ENCODE results near the gene C11orf16. TPM values are rescaled to one million over a fixed set of nuclear protein-coding genes. Genes with fewer than 3 reads are reported as not detected.
"Not testable (repeated sequence)": the region's sequence is repeated elsewhere in the genome, so short reads cannot be mapped to it uniquely, and the experiment has no call there.

Gene C11orf16, protein sequence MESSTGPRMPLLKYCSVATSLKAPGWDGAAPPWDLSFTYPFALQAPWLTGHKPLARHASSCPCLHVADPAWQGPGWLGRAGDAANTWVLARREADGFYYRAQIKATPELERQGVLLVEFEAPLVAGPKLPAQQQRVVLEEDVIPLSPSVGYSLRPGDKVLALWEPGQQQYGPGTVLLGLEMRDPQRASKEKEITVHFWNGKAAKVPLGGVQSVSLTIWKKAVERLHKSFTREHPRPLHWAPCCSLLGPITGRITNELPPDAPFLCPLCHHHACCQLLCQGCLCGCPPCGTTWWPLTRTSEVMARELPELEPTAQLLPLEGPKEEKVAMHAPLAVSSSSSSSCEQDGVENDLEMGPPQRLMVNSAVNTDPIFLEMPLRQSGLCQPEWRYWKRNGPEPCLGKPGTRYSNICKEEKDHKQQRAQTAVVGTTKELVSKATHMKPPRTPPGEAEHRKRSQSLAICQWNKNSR
- not detected for total RNA-seq

DNA sequence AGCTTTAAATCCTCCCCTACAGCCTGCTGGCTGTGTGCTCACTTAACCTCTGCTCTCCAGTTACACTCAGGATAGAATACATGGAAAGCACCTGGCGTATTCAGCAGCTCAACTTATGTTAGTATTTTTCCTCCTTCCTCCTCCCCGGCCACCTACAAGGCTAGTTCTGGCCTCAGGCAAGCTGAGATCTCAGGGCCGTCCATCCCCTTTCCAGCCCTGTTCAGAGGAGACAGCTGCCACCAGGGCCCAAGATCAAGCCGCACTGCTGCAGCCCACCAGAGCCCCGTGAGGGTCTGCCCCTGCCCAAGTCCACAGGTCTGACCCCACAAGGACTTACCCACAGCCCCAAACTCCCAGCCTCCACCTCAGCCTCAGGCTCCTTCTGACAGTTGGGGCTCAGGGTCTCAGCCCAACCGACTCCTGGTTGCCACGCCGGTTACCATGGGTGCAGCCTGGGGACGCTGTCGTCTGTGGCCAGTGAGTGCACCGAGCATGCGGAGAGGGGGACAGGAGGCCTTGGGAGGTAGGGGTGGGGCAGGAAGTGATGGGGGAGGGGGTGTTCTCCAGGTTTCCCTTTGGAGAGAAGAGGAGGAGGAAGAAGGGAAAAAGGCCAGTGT is at the start of gene C11orf16:
Gene C11orf16 (minus strand): TSS at position 384 of the 617 bp plus-strand sequence. CDS start 639 bp downstream, outside the sequence.
- H3K27me3 ChIP-seq: no peaks in the 10 kb centered on the region
- in situ Hi-C loops (cut with MboI; ENCODE audit: low sequenced_read_pairs in 4 of 4) (no loop called here), intact Hi-C loops (cut with DNase I; ENCODE audit: low total_unique reads) (no loop called here)
- DNase-seq (no peak), ATAC-seq (no peak)
- H3K36me3 ChIP-seq: no peaks in the 10 kb centered on the region
- no peak within 1 kb of the TSS for H3K27ac ChIP-seq
- no peaks in the 10 kb centered on the region for H3K4me1 ChIP-seq
- H3K9me3 ChIP-seq: no peaks in the 10 kb centered on the region
- no peak within 1 kb of the TSS for H3K4me3 ChIP-seq
- TF ChIP-seq, protein P1, sequence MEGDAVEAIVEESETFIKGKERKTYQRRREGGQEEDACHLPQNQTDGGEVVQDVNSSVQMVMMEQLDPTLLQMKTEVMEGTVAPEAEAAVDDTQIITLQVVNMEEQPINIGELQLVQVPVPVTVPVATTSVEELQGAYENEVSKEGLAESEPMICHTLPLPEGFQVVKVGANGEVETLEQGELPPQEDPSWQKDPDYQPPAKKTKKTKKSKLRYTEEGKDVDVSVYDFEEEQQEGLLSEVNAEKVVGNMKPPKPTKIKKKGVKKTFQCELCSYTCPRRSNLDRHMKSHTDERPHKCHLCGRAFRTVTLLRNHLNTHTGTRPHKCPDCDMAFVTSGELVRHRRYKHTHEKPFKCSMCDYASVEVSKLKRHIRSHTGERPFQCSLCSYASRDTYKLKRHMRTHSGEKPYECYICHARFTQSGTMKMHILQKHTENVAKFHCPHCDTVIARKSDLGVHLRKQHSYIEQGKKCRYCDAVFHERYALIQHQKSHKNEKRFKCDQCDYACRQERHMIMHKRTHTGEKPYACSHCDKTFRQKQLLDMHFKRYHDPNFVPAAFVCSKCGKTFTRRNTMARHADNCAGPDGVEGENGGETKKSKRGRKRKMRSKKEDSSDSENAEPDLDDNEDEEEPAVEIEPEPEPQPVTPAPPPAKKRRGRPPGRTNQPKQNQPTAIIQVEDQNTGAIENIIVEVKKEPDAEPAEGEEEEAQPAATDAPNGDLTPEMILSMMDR (IDR thresholded peaks at IDR 0.05 in 4 of 5, conservative IDR thresholded peaks at IDR 0.05 in 1 of 5): no peak
- TF ChIP-seq POLR2A (IDR thresholded peaks at IDR 0.05): no peak

DNA sequence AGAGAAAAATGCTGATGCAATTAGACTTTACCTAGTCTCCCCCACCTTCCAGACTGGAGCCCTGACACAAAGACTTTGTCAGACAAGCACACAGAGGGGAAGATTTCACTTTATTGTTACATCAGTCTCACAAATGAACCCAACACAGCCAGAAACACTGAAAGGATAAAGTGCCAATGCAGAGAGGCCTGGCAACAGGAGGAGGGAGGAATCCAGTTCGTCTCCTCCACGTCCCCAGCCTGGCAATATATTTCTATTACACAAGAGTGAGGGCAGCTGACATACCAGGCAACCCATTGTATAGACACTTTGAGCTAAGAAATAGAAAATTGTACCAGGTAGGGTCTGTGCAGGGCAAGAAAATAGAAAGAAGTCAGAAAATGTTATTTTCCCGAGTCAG is 47.7 kb upstream of the C11orf16 start:
- in situ Hi-C loops (cut with MboI; ENCODE audit: low sequenced_read_pairs in 4 of 4): no loop called here
- intact Hi-C loops (cut with DNase I; ENCODE audit: low total_unique reads): no loop called here
- Histone ChIP-seq H3K9me3 (no peaks in the 10 kb centered on the region), H3K4me3 (no peak overlapping the region), H3K27ac (no peak overlapping the region), H3K27me3 (no peaks in the 10 kb centered on the region), H3K36me3 (no peaks in the 10 kb centered on the region), H3K4me1 (no peaks in the 10 kb centered on the region)
- no peak for DNase-seq
- no peak for ATAC-seq
- TF ChIP-seq, protein P1 (IDR thresholded peaks at IDR 0.05 in 4 of 5, conservative IDR thresholded peaks at IDR 0.05 in 1 of 5): no peak
- TF ChIP-seq POLR2A (IDR thresholded peaks at IDR 0.05): no peak

DNA sequence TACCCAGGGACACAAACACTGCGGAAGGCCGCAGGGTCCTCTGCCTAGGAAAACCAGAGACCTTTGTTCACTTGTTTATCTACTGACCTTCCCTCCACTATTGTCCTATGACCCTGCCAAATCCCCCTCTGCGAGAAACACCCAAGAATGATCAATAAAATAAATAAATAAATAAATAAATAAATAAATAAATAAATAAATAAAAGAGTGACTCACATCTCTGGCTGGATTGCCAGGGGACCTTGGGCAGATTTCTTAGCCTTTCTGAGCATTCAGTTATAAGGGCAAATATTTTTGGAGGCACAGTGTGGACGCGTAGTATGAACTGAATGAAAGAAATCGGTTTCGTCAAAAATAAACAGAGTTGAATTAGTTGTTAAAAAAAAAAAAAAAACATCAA is 46.6 kb upstream of the C11orf16 start:
- in situ Hi-C loops (cut with MboI; ENCODE audit: low sequenced_read_pairs in 4 of 4); H3K36me3 ChIP-seq; H3K4me1 ChIP-seq; H3K27ac ChIP-seq; H3K27me3 ChIP-seq; ATAC-seq; DNase-seq; H3K4me3 ChIP-seq; intact Hi-C loops (cut with DNase I; ENCODE audit: low total_unique reads); H3K9me3 ChIP-seq: not testable (repeated sequence)

DNA sequence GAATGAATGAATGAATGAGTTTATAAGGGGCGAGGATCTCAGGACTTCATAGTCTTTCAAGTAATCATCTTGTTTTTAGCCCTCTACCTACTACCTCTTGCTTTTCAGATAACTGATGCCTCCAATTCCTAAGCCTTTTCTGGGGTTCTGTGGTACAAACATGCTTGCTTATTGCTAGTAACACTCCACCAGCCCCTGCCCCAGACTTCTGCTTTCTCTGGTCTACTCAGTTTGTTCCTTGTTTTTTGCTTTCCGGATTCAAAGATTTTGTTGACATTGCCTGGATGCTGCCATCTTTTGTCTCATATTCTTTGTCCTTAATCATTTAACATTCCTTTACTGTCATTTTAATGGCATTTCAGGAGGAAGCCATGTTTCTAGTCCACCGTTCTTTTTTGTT is 40.4 kb upstream of the C11orf16 start:
- ATAC-seq: no peak
- in situ Hi-C loops (cut with MboI; ENCODE audit: low sequenced_read_pairs in 4 of 4): loop anchor here in 1 of 4 donors (25.0 kb wide), 2 partner anchors 286 to 736 kb away; partner anchors contain the start of genes RPL27A and TRIM66
- intact Hi-C loops (cut with DNase I; ENCODE audit: low total_unique reads): no loop called here
- H3K4me1 ChIP-seq: no peaks in the 10 kb centered on the region
- TF ChIP-seq, protein P1 (IDR thresholded peaks at IDR 0.05 in 4 of 5, conservative IDR thresholded peaks at IDR 0.05 in 1 of 5): no peak
- no peak for TF ChIP-seq POLR2A (IDR thresholded peaks at IDR 0.05)
- no peaks in the 10 kb centered on the region for H3K9me3 ChIP-seq
- H3K27ac ChIP-seq: no peak overlapping the region
- peaks cover 0 to 6% of the 10 kb centered on the region in 2 donors for H3K36me3 ChIP-seq
- no peaks in the 10 kb centered on the region for H3K27me3 ChIP-seq
- no peak for DNase-seq
- no peak overlapping the region for H3K4me3 ChIP-seq

DNA sequence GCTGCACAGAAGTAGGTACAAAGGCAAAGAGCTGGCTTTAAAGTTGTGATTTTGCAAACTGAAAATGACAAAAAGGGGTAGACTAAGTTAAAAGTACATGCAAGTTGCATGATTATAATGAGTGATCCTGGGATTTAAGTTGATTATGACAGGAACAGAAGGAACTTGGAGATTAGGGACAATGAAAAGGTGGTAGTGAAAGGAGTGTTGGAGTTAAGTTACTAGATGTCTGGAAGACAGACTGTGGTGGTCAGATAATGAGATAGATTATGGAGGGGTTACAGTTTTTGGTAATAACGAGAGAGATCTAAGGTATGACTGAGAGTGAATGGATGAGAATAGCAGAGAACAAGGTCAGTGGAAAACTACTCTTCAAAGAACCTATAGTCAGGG is 39.2 kb upstream of the C11orf16 start:
- Histone ChIP-seq H3K27ac (no peak overlapping the region), H3K4me1 (no peaks in the 10 kb centered on the region), H3K36me3 (peaks cover 0 to 13% of the 10 kb centered on the region in 2 donors), H3K4me3 (no peak overlapping the region), H3K9me3 (no peaks in the 10 kb centered on the region), H3K27me3 (no peaks in the 10 kb centered on the region)
- DNase-seq (no peak), ATAC-seq (no peak)
- in situ Hi-C loops (cut with MboI; ENCODE audit: low sequenced_read_pairs in 4 of 4) (loop anchor here in 1 of 4 donors (25.0 kb wide), 2 partner anchors 285 to 735 kb away; partner anchors contain the start of genes RPL27A and TRIM66), intact Hi-C loops (cut with DNase I; ENCODE audit: low total_unique reads) (no loop called here)
- TF ChIP-seq, protein P1 (IDR thresholded peaks at IDR 0.05 in 4 of 5, conservative IDR thresholded peaks at IDR 0.05 in 1 of 5): no peak
- TF ChIP-seq POLR2A (IDR thresholded peaks at IDR 0.05): no peak
